ENCODE data around the gene C22orf23.

C22orf23 gene

GRCh38 chr22:37923927-37924326 is 29.5 kb downstream of the C22orf23 start:
- no peak overlapping the region for H3K4me3 ChIP-seq (ENCODE audit: low read depth, low read length)
- no peak overlapping the region for H3K14ac ChIP-seq (ENCODE audit: low read length)
- H2AK5ac ChIP-seq (ENCODE audit: low read length): no peak overlapping the region
- peaks cover 84 to 86% of the 10 kb centered on the region in 2 experiments for H3K36me3 ChIP-seq (ENCODE audit: control insufficient read depth in 1 of 2, insufficient read depth in 2 of 2, low read length in 2 of 2)
- no peak overlapping the region for H4K8ac ChIP-seq (ENCODE audit: low read depth, low read length)
- H2AFZ ChIP-seq (ENCODE audit: insufficient read depth, low read length, poor library complexity): no peak overlapping the region
- WGBS (ENCODE audit: extremely low coverage, insufficient coverage, insufficient read length): no CpG with 5 or more reads among the region's 4 CpGs
- DNase-seq: no peak
- H3K27me3 ChIP-seq (ENCODE audit: insufficient read depth, low read length): no peaks in the 10 kb centered on the region
- no peak overlapping the region for H3K9ac ChIP-seq (ENCODE audit: low read length)
- no peak overlapping the region for H3K4ac ChIP-seq (ENCODE audit: low read depth, low read length)
- no peak overlapping the region for H2BK12ac ChIP-seq (ENCODE audit: low read length)
- H3K18ac ChIP-seq (ENCODE audit: low read length): no peak overlapping the region
- H3K79me2 ChIP-seq (ENCODE audit: control insufficient read depth, insufficient read depth, low read length, poor library complexity): no peaks in the 10 kb centered on the region
- H2BK120ac ChIP-seq (ENCODE audit: insufficient read depth, low read length, poor library complexity): no peak overlapping the region
- H3K4me2 ChIP-seq (ENCODE audit: low read length): no peak overlapping the region
- H3K23ac ChIP-seq (ENCODE audit: low read length): no peak overlapping the region
- no peak overlapping the region for H2BK5ac ChIP-seq (ENCODE audit: low read depth, low read length, poor library complexity)
- H4K12ac ChIP-seq (ENCODE audit: low read depth, low read length): no peak overlapping the region
- no peak overlapping the region for H4K91ac ChIP-seq (ENCODE audit: low read depth, low read length)
- peaks cover 2% of the 10 kb centered on the region for H3K9me3 ChIP-seq (ENCODE audit: insufficient read depth, low read depth, low read length)
- no peaks in the 10 kb centered on the region for H3K79me1 ChIP-seq (ENCODE audit: low read length)
- no peak overlapping the region for H3K27ac ChIP-seq (ENCODE audit: low read depth, low read length)
- no peaks in the 10 kb centered on the region for H3K4me1 ChIP-seq (ENCODE audit: control insufficient read depth in 1 of 2, insufficient read depth in 2 of 2, low read length in 2 of 2)

DNA sequence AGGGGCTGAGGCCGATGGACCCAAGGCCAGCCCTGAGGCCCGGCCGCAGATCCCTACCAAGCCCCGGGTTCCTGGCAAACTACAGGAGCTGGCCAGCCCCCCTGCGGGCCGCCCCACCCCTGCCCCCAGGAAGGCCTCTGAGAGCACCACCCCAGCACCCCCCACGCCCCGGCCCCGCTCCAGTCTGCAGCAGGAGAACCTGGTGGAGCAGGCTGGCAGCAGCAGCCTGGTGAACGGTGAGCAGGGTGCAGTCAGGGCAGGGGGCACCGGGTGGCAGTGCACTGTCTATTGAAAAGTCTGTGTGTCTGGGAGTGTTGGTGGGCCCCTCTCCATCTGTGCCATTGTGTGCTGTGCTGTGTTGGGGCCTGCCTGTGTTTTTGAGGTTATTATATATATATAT is 31.2 kb downstream of the C22orf23 start:
- Histone ChIP-seq H3K79me2 (ENCODE audit: control insufficient read depth, insufficient read depth, low read length, poor library complexity) (no peaks in the 10 kb centered on the region), H2BK5ac (ENCODE audit: low read depth, low read length, poor library complexity) (no peak overlapping the region)
- no CpG with 5 or more reads among the region's 11 CpGs for WGBS (ENCODE audit: extremely low coverage, insufficient coverage, insufficient read length)

GRCh38 chr22:37920126-37920525 is 33.3 kb downstream of the C22orf23 start:
- Histone ChIP-seq H3K36me3 (ENCODE audit: control insufficient read depth in 1 of 2, insufficient read depth in 2 of 2, low read length in 2 of 2) (peaks cover 85 to 88% of the 10 kb centered on the region in 2 experiments), H3K79me1 (ENCODE audit: low read length) (no peaks in the 10 kb centered on the region), H3K18ac (ENCODE audit: low read length) (no peak overlapping the region), H2BK120ac (ENCODE audit: insufficient read depth, low read length, poor library complexity) (no peak overlapping the region), H3K4me1 (ENCODE audit: control insufficient read depth in 1 of 2, insufficient read depth in 2 of 2, low read length in 2 of 2) (no peaks in the 10 kb centered on the region), H3K27ac (ENCODE audit: low read depth, low read length) (no peak overlapping the region), H3K79me2 (ENCODE audit: control insufficient read depth, insufficient read depth, low read length, poor library complexity) (no peaks in the 10 kb centered on the region), H3K9ac (ENCODE audit: low read length) (no peak overlapping the region), H3K4me2 (ENCODE audit: low read length) (no peak overlapping the region), H3K14ac (ENCODE audit: low read length) (no peak overlapping the region), H3K9me3 (ENCODE audit: insufficient read depth, low read depth, low read length) (peaks cover 5% of the 10 kb centered on the region), H3K27me3 (ENCODE audit: insufficient read depth, low read length) (no peaks in the 10 kb centered on the region), H2AK5ac (ENCODE audit: low read length) (no peak overlapping the region), H2BK12ac (ENCODE audit: low read length) (no peak overlapping the region), H3K4ac (ENCODE audit: low read depth, low read length) (no peak overlapping the region), H2BK5ac (ENCODE audit: low read depth, low read length, poor library complexity) (no peak overlapping the region), H4K12ac (ENCODE audit: low read depth, low read length) (no peak overlapping the region), H2AFZ (ENCODE audit: insufficient read depth, low read length, poor library complexity) (no peak overlapping the region), H3K4me3 (ENCODE audit: low read depth, low read length) (no peak overlapping the region), H4K91ac (ENCODE audit: low read depth, low read length) (no peak overlapping the region), H3K23ac (ENCODE audit: low read length) (no peak overlapping the region), H4K8ac (ENCODE audit: low read depth, low read length) (no peak overlapping the region)
- no peak for DNase-seq
- no CpG with 5 or more reads among the region's 5 CpGs for WGBS (ENCODE audit: extremely low coverage, insufficient coverage, insufficient read length)

More for the DNA sequence above, 31.2 kb downstream of the C22orf23 start:
- H3K14ac ChIP-seq (ENCODE audit: low read length): no peak overlapping the region
- no peak overlapping the region for H3K9ac ChIP-seq (ENCODE audit: low read length)
- H2AFZ ChIP-seq (ENCODE audit: insufficient read depth, low read length, poor library complexity): no peak overlapping the region
- H2BK12ac ChIP-seq (ENCODE audit: low read length): no peak overlapping the region
- no peak overlapping the region for H4K91ac ChIP-seq (ENCODE audit: low read depth, low read length)
- H4K8ac ChIP-seq (ENCODE audit: low read depth, low read length): no peak overlapping the region
- no peak overlapping the region for H3K18ac ChIP-seq (ENCODE audit: low read length)
- peaks cover 89% of the 10 kb centered on the region in 2 experiments for H3K36me3 ChIP-seq (ENCODE audit: control insufficient read depth in 1 of 2, insufficient read depth in 2 of 2, low read length in 2 of 2)
- H2AK5ac ChIP-seq (ENCODE audit: low read length): no peak overlapping the region
- H3K4me2 ChIP-seq (ENCODE audit: low read length): no peak overlapping the region
- H3K27me3 ChIP-seq (ENCODE audit: insufficient read depth, low read length): no peaks in the 10 kb centered on the region
- H3K4me3 ChIP-seq (ENCODE audit: low read depth, low read length): no peak overlapping the region
- H4K12ac ChIP-seq (ENCODE audit: low read depth, low read length): no peak overlapping the region
- H3K23ac ChIP-seq (ENCODE audit: low read length): no peak overlapping the region
- no peaks in the 10 kb centered on the region for H3K4me1 ChIP-seq (ENCODE audit: control insufficient read depth in 1 of 2, insufficient read depth in 2 of 2, low read length in 2 of 2)
- no peak overlapping the region for H3K4ac ChIP-seq (ENCODE audit: low read depth, low read length)
- peaks cover 4% of the 10 kb centered on the region for H3K9me3 ChIP-seq (ENCODE audit: insufficient read depth, low read depth, low read length)
- H3K27ac ChIP-seq (ENCODE audit: low read depth, low read length): no peak overlapping the region
- H2BK120ac ChIP-seq (ENCODE audit: insufficient read depth, low read length, poor library complexity): no peak overlapping the region
- no peak for DNase-seq
- no peaks in the 10 kb centered on the region for H3K79me1 ChIP-seq (ENCODE audit: low read length)

GRCh38 chr22:37918580-37919270 is 34.7 kb downstream of the C22orf23 start:
- no peaks in the 10 kb centered on the region for H3K79me2 ChIP-seq (ENCODE audit: control insufficient read depth, insufficient read depth, low read length, poor library complexity)
- no peak overlapping the region for H4K8ac ChIP-seq (ENCODE audit: low read depth, low read length)
- no peak overlapping the region for H3K4ac ChIP-seq (ENCODE audit: low read depth, low read length)
- H2AFZ ChIP-seq (ENCODE audit: insufficient read depth, low read length, poor library complexity): no peak overlapping the region
- peaks cover 5% of the 10 kb centered on the region for H3K9me3 ChIP-seq (ENCODE audit: insufficient read depth, low read depth, low read length)
- H3K79me1 ChIP-seq (ENCODE audit: low read length): no peaks in the 10 kb centered on the region
- no peak overlapping the region for H2BK5ac ChIP-seq (ENCODE audit: low read depth, low read length, poor library complexity)
- no peak overlapping the region for H2AK5ac ChIP-seq (ENCODE audit: low read length)
- H3K27me3 ChIP-seq (ENCODE audit: insufficient read depth, low read length): no peaks in the 10 kb centered on the region
- no peak overlapping the region for H3K4me2 ChIP-seq (ENCODE audit: low read length)
- peak overlapping the region; percentile 28 for H3K4me3 ChIP-seq (ENCODE audit: low read depth, low read length)
- H3K27ac ChIP-seq (ENCODE audit: low read depth, low read length): no peak overlapping the region
- no peak overlapping the region for H2BK12ac ChIP-seq (ENCODE audit: low read length)
- peaks cover 78 to 81% of the 10 kb centered on the region in 2 experiments for H3K36me3 ChIP-seq (ENCODE audit: control insufficient read depth in 1 of 2, insufficient read depth in 2 of 2, low read length in 2 of 2)
- no peak overlapping the region for H3K23ac ChIP-seq (ENCODE audit: low read length)
- H4K12ac ChIP-seq (ENCODE audit: low read depth, low read length): no peak overlapping the region
- H2BK120ac ChIP-seq (ENCODE audit: insufficient read depth, low read length, poor library complexity): no peak overlapping the region
- H3K4me1 ChIP-seq (ENCODE audit: control insufficient read depth in 1 of 2, insufficient read depth in 2 of 2, low read length in 2 of 2): no peaks in the 10 kb centered on the region
- WGBS (ENCODE audit: extremely low coverage, insufficient coverage, insufficient read length): no CpG with 5 or more reads among the region's 25 CpGs
- H3K14ac ChIP-seq (ENCODE audit: low read length): no peak overlapping the region
- DNase-seq: no peak
- H4K91ac ChIP-seq (ENCODE audit: low read depth, low read length): no peak overlapping the region
- no peak overlapping the region for H3K18ac ChIP-seq (ENCODE audit: low read length)
- no peak overlapping the region for H3K9ac ChIP-seq (ENCODE audit: low read length)
